Dendritic cell treated with granulocyte-macrophage colony-stimulating factor and Interleukin-4, amounts not matched to agents 40 ng/mL and 50 ng/mL, for 4 days (primary cell): ENCODE results near the gene ZNRF1.

Experiments used
- H3K27ac Mint-ChIP-seq: one replicate; pipeline ENCODE4 v1.8.0; 2022; ENCODE audit warnings: mild to moderate bottlenecking, mixed read lengths
- H3K27me3 Mint-ChIP-seq: one replicate; pipeline ENCODE4 v1.8.0; 2022; ENCODE audit warnings: mild to moderate bottlenecking, mixed read lengths
- H3K36me3 Mint-ChIP-seq: one replicate; pipeline ENCODE4 v1.8.0; 2022; ENCODE audit warnings: low read depth, mixed read lengths
- H3K4me1 Mint-ChIP-seq: one replicate; pipeline ENCODE4 v1.8.0; 2022; ENCODE audit warnings: low read depth, mixed read lengths
- H3K4me3 Mint-ChIP-seq: one replicate; pipeline ENCODE4 v1.8.0; 2022; ENCODE audit warnings: mild to moderate bottlenecking, moderate library complexity, mixed read lengths
- H3K9me3 Mint-ChIP-seq: one replicate; pipeline ENCODE4 v1.8.0; 2022; ENCODE audit warnings: mixed read lengths
- intact Hi-C: fragments of 100-400 bp; cut with micrococcal nuclease; formaldehyde crosslinking; loops from one replicate; pipeline ENCODE4 v1.15.0; 2022

The ZNRF1 gene

GRCh38 chr16:75075688-75076268 lies 77.0 kb downstream of the ZNRF1 start:
- Mint-ChIP-seq H3K9me3 (no peaks in the 10 kb centered on the region), H3K36me3 (no peaks in the 10 kb centered on the region), H3K4me3 (no peak overlapping the region), H3K27ac (peak overlapping the region; percentile 42), H3K27me3 (no peaks in the 10 kb centered on the region), H3K4me1 (peaks cover 38% of the 10 kb centered on the region)
- intact Hi-C loops, result no loop called here

DNA sequence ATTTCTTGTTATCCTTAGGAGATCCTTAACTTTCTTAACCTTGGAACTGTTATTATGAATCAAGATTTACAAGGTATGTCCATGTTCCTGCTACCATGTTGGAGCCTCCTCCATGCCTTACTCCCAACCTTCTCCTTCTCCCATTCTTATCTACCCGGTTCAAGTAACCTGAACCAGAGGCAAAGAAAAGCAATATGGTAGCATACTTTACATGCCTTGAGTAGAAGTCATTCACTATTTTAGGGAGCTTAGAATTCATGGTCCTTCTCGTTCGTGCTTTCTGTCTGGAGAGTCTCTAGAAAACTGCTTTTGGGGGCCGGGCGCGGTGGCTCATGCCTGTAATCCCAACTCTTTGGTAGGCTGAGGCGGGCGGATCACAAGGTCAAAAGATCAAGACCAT lies 80.1 kb downstream of the ZNRF1 start:
- intact Hi-C loops, result no loop called here
- H3K9me3 Mint-ChIP-seq, result no peaks in the 10 kb centered on the region
- peaks cover 2% of the 10 kb centered on the region for H3K27me3 Mint-ChIP-seq

GRCh38 chr16:75079346-75079926 lies 80.6 kb downstream of the ZNRF1 start:
- Mint-ChIP-seq H3K4me3 (no peak overlapping the region), H3K27me3 (peaks cover 2% of the 10 kb centered on the region)
- intact Hi-C loops, result no loop called here

More for the DNA sequence above, 80.1 kb downstream of the ZNRF1 start:
- Mint-ChIP-seq H3K36me3 (no peaks in the 10 kb centered on the region), H3K4me1 (peaks cover 44% of the 10 kb centered on the region), H3K4me3 (no peak overlapping the region), H3K27ac (no peak overlapping the region)

GRCh38 chr16:75080205-75081029 lies 81.6 kb downstream of the ZNRF1 start:
- intact Hi-C loops, result no loop called here
- Mint-ChIP-seq H3K27ac (no peak overlapping the region), H3K4me1 (peaks cover 31% of the 10 kb centered on the region), H3K4me3 (no peak overlapping the region), H3K36me3 (no peaks in the 10 kb centered on the region), H3K9me3 (no peaks in the 10 kb centered on the region), H3K27me3 (peaks cover 2% of the 10 kb centered on the region)

More at GRCh38 chr16:75079346-75079926, 80.6 kb downstream of the ZNRF1 start:
- H3K27ac Mint-ChIP-seq, result no peak overlapping the region
- no peaks in the 10 kb centered on the region for H3K36me3 Mint-ChIP-seq
- peaks cover 39% of the 10 kb centered on the region for H3K4me1 Mint-ChIP-seq
- H3K9me3 Mint-ChIP-seq, result no peaks in the 10 kb centered on the region

- no peaks in the 10 kb centered on the region for H3K36me3 Mint-ChIP-seq
- H3K9me3 Mint-ChIP-seq, result no peaks in the 10 kb centered on the region
- intact Hi-C loops, result no loop called here
- H3K4me3 Mint-ChIP-seq, result no peak overlapping the region
- no peak overlapping the region for H3K27ac Mint-ChIP-seq
- H3K4me1 Mint-ChIP-seq, result peaks cover 25% of the 10 kb centered on the region
- peaks cover 2% of the 10 kb centered on the region for H3K27me3 Mint-ChIP-seq
Measured at GRCh38 chr16:75081179-75081859, 82.5 kb downstream of the ZNRF1 start.

GRCh38 chr16:75083813-75084212 lies 85.0 kb downstream of the ZNRF1 start:
- Mint-ChIP-seq H3K27ac (no peak overlapping the region), H3K27me3 (peaks cover 2% of the 10 kb centered on the region), H3K9me3 (no peaks in the 10 kb centered on the region), H3K4me1 (peaks cover 32% of the 10 kb centered on the region), H3K4me3 (no peak overlapping the region), H3K36me3 (no peaks in the 10 kb centered on the region)
- intact Hi-C loops, result no loop called here

- peaks cover 2% of the 10 kb centered on the region for H3K27me3 Mint-ChIP-seq
- H3K27ac Mint-ChIP-seq, result no peak overlapping the region
- H3K36me3 Mint-ChIP-seq, result no peaks in the 10 kb centered on the region
- intact Hi-C loops, result no loop called here
- H3K4me1 Mint-ChIP-seq, result peaks cover 39% of the 10 kb centered on the region
- H3K4me3 Mint-ChIP-seq, result no peak overlapping the region
- no peaks in the 10 kb centered on the region for H3K9me3 Mint-ChIP-seq
Measured at GRCh38 chr16:75085556-75085955, 86.7 kb downstream of the ZNRF1 start.

DNA sequence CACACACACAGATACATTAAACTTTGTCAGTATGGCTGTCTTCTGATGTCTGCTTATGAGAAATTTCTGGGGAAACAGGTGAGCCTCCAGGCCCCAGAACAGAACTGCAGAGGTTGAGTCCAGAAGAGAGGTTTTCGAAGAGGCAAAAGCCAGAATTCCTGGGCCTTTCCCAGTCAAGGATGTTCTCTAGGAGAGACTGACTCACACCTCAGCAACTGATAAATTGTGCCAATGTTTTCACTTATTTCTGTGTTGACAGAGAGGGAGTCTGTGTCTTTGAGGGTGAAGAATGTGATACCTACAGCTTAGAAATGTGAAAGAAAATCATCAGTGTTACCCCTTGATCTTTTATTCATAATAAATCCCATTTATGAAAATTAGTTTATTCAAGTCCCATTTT lies 87.5 kb downstream of the ZNRF1 start:
- H3K36me3 Mint-ChIP-seq, result no peaks in the 10 kb centered on the region
- H3K4me3 Mint-ChIP-seq, result no peak overlapping the region
- no peaks in the 10 kb centered on the region for H3K9me3 Mint-ChIP-seq
- H3K4me1 Mint-ChIP-seq, result peaks cover 34% of the 10 kb centered on the region
- intact Hi-C loops, result no loop called here
- no peak overlapping the region for H3K27ac Mint-ChIP-seq
- H3K27me3 Mint-ChIP-seq, result peaks cover 2% of the 10 kb centered on the region

DNA sequence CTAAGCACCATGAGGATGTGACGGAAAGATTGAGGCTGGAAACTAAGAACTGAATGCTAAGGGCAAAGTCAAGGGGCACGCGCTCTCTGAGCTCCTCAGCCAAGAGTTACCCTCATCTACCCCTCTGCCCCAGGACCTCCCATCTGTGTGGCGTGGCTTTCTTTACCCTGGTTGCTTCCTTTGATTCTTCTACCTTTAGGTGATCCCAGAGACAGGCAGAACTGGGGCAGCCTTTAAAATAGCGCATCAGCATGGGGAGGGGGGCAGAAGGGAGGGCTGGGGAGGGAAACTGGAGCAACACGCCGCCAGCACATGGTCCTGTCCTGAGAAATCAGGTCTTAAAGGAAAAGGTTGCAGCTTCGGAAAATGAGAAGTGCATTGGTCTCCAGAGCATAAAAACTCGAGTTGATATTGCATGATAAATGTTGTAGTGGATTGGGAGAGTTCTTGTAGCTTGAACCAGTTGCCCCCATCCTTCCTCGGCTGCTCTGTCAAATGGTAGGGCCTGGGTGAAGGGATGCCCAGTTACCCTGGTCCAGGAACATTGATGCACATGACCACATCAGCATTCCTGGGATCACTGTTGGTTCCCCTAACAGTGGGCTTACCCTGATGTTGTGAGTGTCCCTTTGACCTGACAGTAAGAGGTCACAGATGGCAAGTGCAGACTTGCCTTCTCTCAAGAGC lies 88.0 kb downstream of the ZNRF1 start:
- peak overlapping the region; percentile 72 for H3K27ac Mint-ChIP-seq
- no peaks in the 10 kb centered on the region for H3K27me3 Mint-ChIP-seq

GRCh38 chr16:75087375-75087979 lies 88.7 kb downstream of the ZNRF1 start:
- Mint-ChIP-seq H3K36me3 (no peaks in the 10 kb centered on the region), H3K9me3 (no peaks in the 10 kb centered on the region), H3K27me3 (no peaks in the 10 kb centered on the region), H3K4me1 (peaks cover 31% of the 10 kb centered on the region), H3K4me3 (peak overlapping the region; percentile 17), H3K27ac (peak overlapping the region; percentile 72)
- intact Hi-C loops, result no loop called here

More for the DNA sequence above, 88.0 kb downstream of the ZNRF1 start:
- Mint-ChIP-seq H3K4me3 (no peak overlapping the region), H3K9me3 (no peaks in the 10 kb centered on the region), H3K4me1 (peaks cover 31% of the 10 kb centered on the region), H3K36me3 (no peaks in the 10 kb centered on the region)
- intact Hi-C loops, result no loop called here

DNA sequence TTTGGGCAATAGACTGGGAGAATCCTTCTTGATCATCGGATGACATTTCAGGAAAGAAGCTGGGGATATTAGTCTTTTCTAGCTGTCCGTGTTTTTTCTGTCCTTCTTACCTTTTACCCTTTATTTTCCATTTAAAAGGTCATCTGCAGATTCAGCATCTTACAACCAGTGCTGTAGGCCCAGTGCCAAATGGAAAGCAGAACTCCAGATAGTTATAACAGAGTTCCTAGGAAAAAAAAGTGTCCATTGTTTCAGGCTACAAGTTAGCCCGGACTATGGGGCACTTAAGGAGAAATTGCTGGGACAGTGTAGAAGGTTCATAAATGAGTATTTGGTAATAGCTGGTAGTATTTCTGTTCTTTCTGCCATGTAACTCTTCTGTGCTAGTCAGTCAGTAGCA lies 89.4 kb downstream of the ZNRF1 start:
- Mint-ChIP-seq H3K36me3 (no peaks in the 10 kb centered on the region), H3K27ac (peak overlapping the region; percentile 72), H3K9me3 (no peaks in the 10 kb centered on the region), H3K4me3 (no peak overlapping the region), H3K27me3 (no peaks in the 10 kb centered on the region), H3K4me1 (peaks cover 31% of the 10 kb centered on the region)
- intact Hi-C loops, result no loop called here

DNA sequence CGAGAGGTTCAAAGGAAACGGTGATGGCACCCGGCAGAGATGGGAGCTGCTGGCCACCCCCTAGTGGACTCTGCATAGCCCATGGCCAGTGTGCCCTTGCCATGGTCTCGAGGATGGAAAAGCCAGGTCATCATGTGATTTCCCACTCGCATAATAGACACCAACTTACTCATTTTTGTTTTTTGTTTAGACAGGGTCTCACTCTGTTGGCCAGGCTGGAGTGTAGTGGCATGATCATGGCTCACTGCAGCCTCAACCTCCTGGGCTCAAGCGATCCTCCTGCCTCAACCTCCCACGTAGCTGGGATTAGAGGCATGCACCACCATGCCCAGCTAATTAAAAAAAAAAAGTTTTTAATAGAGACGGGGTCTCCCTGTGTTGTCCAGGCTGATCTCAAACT lies 90.1 kb downstream of the ZNRF1 start:
- Mint-ChIP-seq H3K27me3 (no peaks in the 10 kb centered on the region), H3K27ac (peak overlapping the region; percentile 72), H3K4me3 (no peak overlapping the region), H3K9me3 (no peaks in the 10 kb centered on the region), H3K4me1 (peaks cover 31% of the 10 kb centered on the region), H3K36me3 (peaks cover 6% of the 10 kb centered on the region)
- intact Hi-C loops, result no loop called here

DNA sequence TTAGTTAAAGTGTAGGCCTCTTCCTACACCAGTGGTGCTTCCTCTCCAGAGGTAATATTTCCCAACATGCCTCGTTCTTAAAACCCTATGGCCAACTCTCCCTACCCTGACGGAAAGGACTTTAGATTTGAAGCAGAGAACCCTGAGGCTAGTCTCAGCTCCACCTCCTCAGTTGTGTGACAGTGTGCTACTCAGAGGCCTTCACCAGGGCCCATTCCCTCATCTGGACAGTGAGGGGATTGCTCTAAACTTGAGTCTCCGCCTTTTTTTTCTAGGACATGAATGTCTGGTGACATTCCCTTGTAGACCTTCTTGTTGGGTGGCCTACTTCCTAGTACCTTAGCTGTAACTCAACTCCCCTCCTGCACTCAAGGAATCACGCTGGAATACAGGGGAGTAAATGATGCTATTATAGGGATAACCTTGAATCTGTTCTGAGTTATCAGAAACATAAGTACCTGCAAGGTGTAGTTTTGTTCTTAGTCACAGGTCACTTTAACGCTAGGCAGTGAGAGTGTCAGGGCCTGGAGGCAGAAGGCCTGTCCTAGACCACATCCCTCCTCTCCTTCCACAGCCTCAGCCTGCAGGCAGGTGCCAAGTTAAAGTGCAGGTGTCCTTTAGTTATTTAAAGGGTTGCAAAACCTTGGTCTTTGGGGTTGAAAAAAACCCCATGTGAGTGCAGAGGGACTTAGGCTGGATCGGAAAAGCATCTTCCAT lies 90.8 kb downstream of the ZNRF1 start:
- Mint-ChIP-seq H3K27ac (peak overlapping the region; percentile 72), H3K4me1 (peaks cover 31% of the 10 kb centered on the region), H3K4me3 (no peak overlapping the region), H3K9me3 (no peaks in the 10 kb centered on the region), H3K27me3 (no peaks in the 10 kb centered on the region), H3K36me3 (peaks cover 6% of the 10 kb centered on the region)
- intact Hi-C loops, result no loop called here
